Esophagus muscularis mucosa (tissue), 4 donors: ENCODE measurements around the gene CSF1. TPM values are rescaled to one million over a fixed set of nuclear protein-coding genes. Genes with fewer than 3 reads are reported as not detected.
A peak's percentile ranks its signal among the peaks of the same experiment; 100 is the strongest.
"Not testable (repeated sequence)": the region's sequence is repeated elsewhere in the genome, so short reads cannot be mapped to it uniquely, and the experiment has no call there.

Experiments
- DNase-seq: peaks from one replicate; pipeline ENCODE4 v3.0.0-alpha.2; 2017; ENCODE audit errors: extremely low spot score
- H3K27ac ChIP-seq, 4 donors: fragments of 200-600 bp; sonication (generic); replicated peaks in 1 of 4; 1 replicate in 3 of 4; 2 replicates in 1 of 4; pipeline ENCODE4 v1.5.1; 2016 to 2019; ENCODE audit warnings: mild to moderate bottlenecking in 1 of 4
- H3K27me3 ChIP-seq, 4 donors: fragments of 200-600 bp; sonication (generic); one replicate each; pipeline versions ENCODE4 v1.5.1 to v1.6.0; 2016 to 2019
- H3K36me3 ChIP-seq, 4 donors: fragments of 200-600 bp; sonication (generic); one replicate each; pipeline ENCODE4 v1.5.1; 2016 to 2019
- H3K4me1 ChIP-seq, 4 donors: fragments of 200-600 bp; sonication (generic); one replicate each; pipeline ENCODE4 v1.5.1; 2016 to 2019
- H3K4me3 ChIP-seq, 4 donors: fragments of 200-600 bp; sonication (generic); 1 replicate in 2 of 4; 2 replicates in 2 of 4; pipeline ENCODE4 v1.5.1; 2016 to 2019; ENCODE audit warnings: mild to moderate bottlenecking in 4 of 4, moderate library complexity in 1 of 4
- H3K9me3 ChIP-seq, 4 donors: fragments of 200-600 bp; sonication (generic); 1 replicate in 3 of 4; 2 replicates in 1 of 4; pipeline ENCODE4 v1.5.1; 2016 to 2019
- CTCF ChIP-seq, 3 experiments: fragments of 200-600 bp in 2 of 3; fragments of 450-650 bp in 1 of 3; sonication (generic) in 2 of 3; IDR thresholded peaks; one replicate each; pipeline ENCODE4 v1.5.1; 2017 to 2019; ENCODE audit warnings: antibody characterized with exemption in 3 of 3, mild to moderate bottlenecking in 2 of 3, moderate library complexity in 1 of 3
- EP300 ChIP-seq: sonication (generic); formaldehyde crosslinking; IDR thresholded peaks from one replicate; pipeline ENCODE4 v1.6.1; 2017; ENCODE audit warnings: antibody characterized with exemption
- POLR2A ChIP-seq: fragments of 450-650 bp; IDR thresholded peaks from one replicate; pipeline ENCODE4 v1.6.1; 2017; ENCODE audit warnings: antibody characterized with exemption, moderate library complexity, mild to moderate bottlenecking, low read depth
- POLR2AphosphoS5 ChIP-seq, 2 donors: sonication (generic); formaldehyde crosslinking; IDR thresholded peaks; one replicate each; pipeline ENCODE4 v1.6.1; 2017; ENCODE audit warnings: antibody characterized with exemption in 2 of 2
- WGBS: methylation state at CpG from one replicate; pipeline ENCODE4 v1.1.5; 2018; 5-methylcytosine and 5-hydroxymethylcytosine counted together
- intact Hi-C: fragments of 100-400 bp; cut with DNase I; formaldehyde crosslinking; loops from one replicate; pipeline ENCODE4 v1.15.1; 2023
- total RNA-seq, 4 donors: library from RNA; depleted of rRNA; stranded (reverse); fragments of >200 nt; gene quantifications; one replicate each; pipeline versions ENCODE4 v1.1.0 to v1.2.1, GENCODE V29; 2016

The CSF1 gene
- 10 to 100 TPM; 27.0 to 92.6 (median 48.1) TPM for total RNA-seq

GRCh38 chr1:109910123-109910962 is at the start of gene CSF1:
Gene CSF1, plus strand, starts transcription at chr1:109910849. Its CDS starts 175 bp downstream, at chr1:109911024.
- DNase-seq: peak; percentile 98
- WGBS: under 1% methylated on average over 34 of the region's 45 CpGs
- Histone ChIP-seq H3K4me1 (peaks cover 53 to 64% (median 57%) of the 10 kb centered on the region in 4 donors), H3K9me3 (no peaks in the 10 kb centered on the region), H3K36me3 (peaks cover 0 to 12% (median 3%) of the 10 kb centered on the region in 4 donors), H3K27me3 (no peaks in the 10 kb centered on the region), H3K27ac (peak within 1 kb of the TSS; percentile 81 to 88 (median 86)), H3K4me3 (peak within 1 kb of the TSS; percentile 65 to 91 (median 78))
- TF ChIP-seq CTCF (IDR thresholded peaks at IDR 0.05): no peak
- peak; percentile 25 for TF ChIP-seq POLR2A
- peak; percentile 71 to 91 for TF ChIP-seq POLR2AphosphoS5 (IDR thresholded peaks at IDR 0.05)
- intact Hi-C loops: loop anchor here (5.0 to 10.0 kb wide), 5 partner anchors 33 to 256 kb away; partner anchors contain the start of genes AHCYL1 and GSTM4

- intact Hi-C loops, H3K4me3 ChIP-seq: not testable (repeated sequence)
- WGBS: 93% methylated on average over 2 of the region's 2 CpGs
Measured at GRCh38 chr1:109861616-109862015, 49.0 kb upstream of the CSF1 start.

GRCh38 chr1:109863667-109864046 is 47.0 kb upstream of the CSF1 start:
- H3K4me1 ChIP-seq: peaks cover 4 to 24% (median 23%) of the 10 kb centered on the region in 4 donors

More at GRCh38 chr1:109861616-109862015, 49.0 kb upstream of the CSF1 start:
- DNase-seq, H3K9me3 ChIP-seq, H3K27me3 ChIP-seq, H3K27ac ChIP-seq, H3K36me3 ChIP-seq: not testable (repeated sequence)
- H3K4me1 ChIP-seq: peaks cover 4 to 24% (median 23%) of the 10 kb centered on the region in 4 donors

GRCh38 chr1:109864047-109864822 is 46.4 kb upstream of the CSF1 start:
- intact Hi-C loops: no loop called here
- H3K36me3 ChIP-seq: no peaks in the 10 kb centered on the region
- no peak for DNase-seq
- H3K4me3 ChIP-seq: no peak overlapping the region
- peak overlapping the region in 3 of 4 donors; percentile 44 to 73 (median 54) for H3K27ac ChIP-seq
- 72% methylated on average over 5 of the region's 5 CpGs for WGBS
- TF ChIP-seq CTCF (IDR thresholded peaks at IDR 0.05): no peak
- TF ChIP-seq POLR2AphosphoS5 (IDR thresholded peaks at IDR 0.05): no peak
- TF ChIP-seq POLR2A: no peak
- no peak for TF ChIP-seq EP300
- peaks cover 4 to 24% (median 23%) of the 10 kb centered on the region in 4 donors for H3K4me1 ChIP-seq
- H3K27me3 ChIP-seq: no peaks in the 10 kb centered on the region
- no peaks in the 10 kb centered on the region for H3K9me3 ChIP-seq

More at GRCh38 chr1:109863667-109864046, 47.0 kb upstream of the CSF1 start:
- Histone ChIP-seq H3K27me3 (no peaks in the 10 kb centered on the region), H3K36me3 (no peaks in the 10 kb centered on the region), H3K27ac (peak overlapping the region in 1 of 4 donors; percentile 54), H3K9me3 (no peaks in the 10 kb centered on the region), H3K4me3 (no peak overlapping the region)
- TF ChIP-seq CTCF (IDR thresholded peaks at IDR 0.05) (no peak), POLR2AphosphoS5 (IDR thresholded peaks at IDR 0.05) (no peak), POLR2A (no peak), EP300 (no peak)
- intact Hi-C loops: no loop called here
- no peak for DNase-seq
